OCI-LY1 (cell line): Measurements from ENCODE around the gene PLXNA2.

Experiments used
- EZH2 ChIP-seq: fragments of 200-600 bp; sonication (generic), shearing (Covaris generic); IDR thresholded peaks from 2 replicates; pipeline ENCODE4 v1.8.0; 2017; ENCODE audit warnings: borderline replicate concordance, mixed run types, mild to moderate bottlenecking, antibody characterized with exemption, low read length, moderate library complexity, mixed read lengths
- TF ChIP-seq, protein P1 (sequence below): fragments of 200-600 bp; sonication (generic), shearing (Covaris generic); IDR thresholded peaks from 2 replicates; pipeline ENCODE4 v1.5.1; 2017; ENCODE audit warnings: mild to moderate bottlenecking, antibody characterized with exemption, low read length, moderate library complexity, mixed read lengths

DNA sequence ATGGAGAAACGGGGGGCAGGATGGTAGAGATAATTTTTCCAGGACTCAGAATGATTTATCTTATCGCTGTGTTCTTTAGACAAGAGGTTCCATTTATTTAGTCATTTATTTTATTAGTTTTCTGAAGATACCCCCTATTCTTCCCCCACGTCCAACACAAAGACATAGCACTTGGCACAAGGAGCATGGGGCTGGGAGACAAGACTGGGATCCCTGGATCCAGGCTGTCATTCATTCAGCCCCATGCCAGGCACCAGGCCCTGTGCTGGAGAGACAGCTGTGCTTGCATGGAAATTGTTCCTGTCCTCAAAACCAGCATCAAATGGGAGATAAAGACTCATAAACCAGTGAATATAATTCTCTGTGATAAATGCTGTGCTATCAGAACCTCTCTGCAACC is 27.1 kb upstream of the PLXNA2 start:
- TF ChIP-seq, protein P1, sequence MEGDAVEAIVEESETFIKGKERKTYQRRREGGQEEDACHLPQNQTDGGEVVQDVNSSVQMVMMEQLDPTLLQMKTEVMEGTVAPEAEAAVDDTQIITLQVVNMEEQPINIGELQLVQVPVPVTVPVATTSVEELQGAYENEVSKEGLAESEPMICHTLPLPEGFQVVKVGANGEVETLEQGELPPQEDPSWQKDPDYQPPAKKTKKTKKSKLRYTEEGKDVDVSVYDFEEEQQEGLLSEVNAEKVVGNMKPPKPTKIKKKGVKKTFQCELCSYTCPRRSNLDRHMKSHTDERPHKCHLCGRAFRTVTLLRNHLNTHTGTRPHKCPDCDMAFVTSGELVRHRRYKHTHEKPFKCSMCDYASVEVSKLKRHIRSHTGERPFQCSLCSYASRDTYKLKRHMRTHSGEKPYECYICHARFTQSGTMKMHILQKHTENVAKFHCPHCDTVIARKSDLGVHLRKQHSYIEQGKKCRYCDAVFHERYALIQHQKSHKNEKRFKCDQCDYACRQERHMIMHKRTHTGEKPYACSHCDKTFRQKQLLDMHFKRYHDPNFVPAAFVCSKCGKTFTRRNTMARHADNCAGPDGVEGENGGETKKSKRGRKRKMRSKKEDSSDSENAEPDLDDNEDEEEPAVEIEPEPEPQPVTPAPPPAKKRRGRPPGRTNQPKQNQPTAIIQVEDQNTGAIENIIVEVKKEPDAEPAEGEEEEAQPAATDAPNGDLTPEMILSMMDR: no peak
- TF ChIP-seq EZH2: no peak
